GM21381 (cell line): ENCODE measurements around the gene CYP2A7.
"Not testable (repeated sequence)": the region's sequence is repeated elsewhere in the genome, so short reads cannot be mapped to it uniquely, and the experiment has no call there.

Experiments
- ATAC-seq: cut with Tn5 transposase; IDR thresholded peaks from one replicate; pipeline ENCODE4 v1.9.1; 2021; ENCODE audit warnings: mild to moderate bottlenecking, moderate library complexity; ENCODE audit not compliant: unreplicated experiment

Gene CYP2A7

GRCh38 chr19:40843653-40844052, 38.4 kb downstream of the CYP2A7 start:
- ATAC-seq = not testable (repeated sequence)

DNA sequence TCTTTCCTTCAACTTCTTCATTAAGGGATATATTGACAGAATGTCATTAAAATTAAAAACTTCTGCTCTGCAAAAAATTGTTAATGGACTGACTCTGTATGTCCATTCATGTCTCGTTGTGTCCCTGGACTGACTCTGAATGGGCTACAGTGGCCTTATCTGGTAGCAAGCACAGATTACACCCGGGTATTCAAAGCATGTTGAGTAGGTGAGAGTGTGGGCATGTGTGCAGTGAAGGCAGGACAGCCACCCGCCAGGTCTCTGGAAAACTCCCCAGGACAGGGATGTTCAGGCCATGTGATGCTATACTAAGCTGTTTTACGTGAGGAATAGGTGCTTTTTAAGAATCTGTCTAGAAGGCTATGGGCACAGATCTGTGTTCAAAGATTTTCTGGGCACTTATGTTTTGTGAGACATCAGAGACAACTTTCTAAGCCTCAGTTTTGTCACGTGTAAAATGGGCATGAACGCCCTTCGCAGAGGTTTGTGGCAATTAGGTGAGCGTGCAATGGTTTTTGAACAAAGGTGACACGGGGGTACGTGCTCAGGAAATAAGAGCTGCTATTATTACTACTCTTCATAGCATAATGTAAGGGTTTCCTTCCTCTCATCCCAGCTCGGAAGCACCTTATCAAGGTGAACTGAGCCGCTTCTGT, 38.9 kb downstream of the CYP2A7 start:
- ATAC-seq = not testable (repeated sequence)

DNA sequence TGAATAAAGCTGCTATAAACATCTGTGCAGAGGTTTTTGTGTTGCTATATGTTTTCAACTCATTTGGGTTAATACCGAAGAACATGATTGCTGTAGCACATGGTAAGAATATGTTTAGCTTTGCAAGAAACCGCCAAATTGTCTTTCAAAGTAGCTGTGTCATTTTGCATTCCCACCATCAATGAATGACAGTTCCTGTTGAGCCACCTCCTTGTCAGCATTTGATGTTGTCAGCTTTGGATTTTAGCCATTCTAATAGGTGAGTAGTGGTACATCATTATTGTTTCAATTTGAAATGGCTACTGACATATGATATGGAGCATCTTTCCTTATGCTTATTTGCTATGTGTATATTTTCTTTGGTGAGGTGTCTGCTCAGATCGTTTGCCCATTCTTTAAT, 40.0 kb downstream of the CYP2A7 start:
- ATAC-seq = not testable (repeated sequence)

- not testable (repeated sequence) for ATAC-seq
Observed at GRCh38 chr19:40838477-40838876, 43.6 kb downstream of the CYP2A7 start.

GRCh38 chr19:40836754-40837429, 45.1 kb downstream of the CYP2A7 start:
- ATAC-seq = no peak

GRCh38 chr19:40833728-40834533, 48.1 kb downstream of the CYP2A7 start:
- not testable (repeated sequence) for ATAC-seq

GRCh38 chr19:40832431-40832790, 49.6 kb downstream of the CYP2A7 start:
- not testable (repeated sequence) for ATAC-seq

DNA sequence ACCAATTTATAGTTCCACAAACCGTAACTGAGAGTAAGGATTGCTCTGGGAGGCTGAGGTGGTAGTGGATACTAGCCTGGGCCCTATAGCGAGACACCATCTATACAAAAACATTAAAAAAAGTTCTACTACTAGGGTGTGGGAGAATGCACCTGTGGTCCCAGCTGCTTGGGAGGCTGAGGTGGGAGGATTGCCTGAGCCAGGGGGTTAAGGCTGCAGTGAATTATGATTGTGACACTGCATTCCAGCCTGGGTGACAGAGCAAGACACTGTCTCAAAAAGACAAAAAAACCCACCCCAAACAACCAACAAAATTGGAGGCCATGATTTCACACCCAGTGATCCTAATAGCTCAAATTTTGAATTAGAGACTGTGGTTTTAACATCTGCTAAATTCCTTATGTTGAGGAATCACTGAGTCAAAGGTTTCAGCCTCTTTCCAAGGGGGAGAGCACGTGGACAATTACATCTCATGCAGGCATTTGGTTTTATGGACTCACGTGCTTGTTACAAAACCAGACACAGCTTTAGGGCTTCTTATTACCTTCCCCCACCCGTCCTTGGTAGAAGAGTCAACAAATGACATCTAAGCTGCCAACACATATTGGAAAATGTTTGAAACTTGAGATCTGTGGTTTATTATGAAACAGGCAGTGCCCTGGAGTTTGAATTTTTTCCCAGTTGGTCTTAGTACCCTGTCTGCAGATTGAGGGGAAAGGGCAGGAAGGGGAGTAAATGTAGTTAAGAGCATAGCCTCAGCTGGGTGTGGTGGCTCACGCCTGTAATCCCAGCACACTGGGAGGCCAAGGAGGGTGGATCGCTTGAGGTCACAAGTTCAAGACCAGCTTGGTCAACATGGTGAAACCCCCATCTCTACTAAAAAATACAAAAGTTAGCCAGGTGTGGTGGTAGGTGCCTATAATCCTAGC, 50.3 kb downstream of the CYP2A7 start:
- no peak for ATAC-seq

DNA sequence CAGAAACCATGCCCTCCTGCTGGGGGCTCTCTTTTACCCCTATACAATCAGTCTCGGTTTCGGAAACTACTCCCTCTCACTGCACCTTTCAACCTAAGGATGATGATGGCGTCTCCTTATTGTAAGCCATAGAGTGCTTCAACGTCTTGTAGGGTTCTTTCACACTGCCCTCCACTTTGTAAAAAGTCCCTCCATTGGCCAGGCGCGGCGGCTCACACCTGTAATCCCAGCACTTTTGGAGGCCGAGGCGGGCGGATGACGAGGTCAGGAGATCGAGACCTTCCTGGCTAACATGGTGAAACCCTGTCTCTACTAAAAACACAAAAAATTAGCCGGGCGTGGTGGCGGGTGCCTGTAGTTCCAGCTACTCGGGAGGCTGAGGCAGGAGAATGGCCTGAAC, 51.3 kb downstream of the CYP2A7 start:
- ATAC-seq = not testable (repeated sequence)

DNA sequence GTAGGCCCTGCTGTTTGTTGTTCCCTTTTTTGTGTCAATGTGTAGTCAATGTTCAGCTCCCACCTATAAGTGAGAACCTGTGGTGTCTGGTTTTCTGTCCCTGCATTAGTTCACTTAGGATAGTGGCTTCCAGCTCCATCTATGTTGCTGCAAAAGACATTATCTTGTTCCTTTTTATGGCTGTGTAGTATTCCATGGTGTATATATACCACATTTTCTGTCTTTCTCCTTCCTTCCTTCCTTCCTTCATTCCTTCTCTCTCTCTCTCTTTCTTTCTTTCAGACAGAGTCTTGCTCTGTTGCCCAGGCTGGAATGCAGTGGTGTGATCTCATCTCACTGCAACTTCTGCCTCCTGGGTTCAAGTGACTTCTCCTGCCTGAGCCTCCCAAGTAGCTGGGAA, 52.8 kb downstream of the CYP2A7 start:
- no peak for ATAC-seq

DNA sequence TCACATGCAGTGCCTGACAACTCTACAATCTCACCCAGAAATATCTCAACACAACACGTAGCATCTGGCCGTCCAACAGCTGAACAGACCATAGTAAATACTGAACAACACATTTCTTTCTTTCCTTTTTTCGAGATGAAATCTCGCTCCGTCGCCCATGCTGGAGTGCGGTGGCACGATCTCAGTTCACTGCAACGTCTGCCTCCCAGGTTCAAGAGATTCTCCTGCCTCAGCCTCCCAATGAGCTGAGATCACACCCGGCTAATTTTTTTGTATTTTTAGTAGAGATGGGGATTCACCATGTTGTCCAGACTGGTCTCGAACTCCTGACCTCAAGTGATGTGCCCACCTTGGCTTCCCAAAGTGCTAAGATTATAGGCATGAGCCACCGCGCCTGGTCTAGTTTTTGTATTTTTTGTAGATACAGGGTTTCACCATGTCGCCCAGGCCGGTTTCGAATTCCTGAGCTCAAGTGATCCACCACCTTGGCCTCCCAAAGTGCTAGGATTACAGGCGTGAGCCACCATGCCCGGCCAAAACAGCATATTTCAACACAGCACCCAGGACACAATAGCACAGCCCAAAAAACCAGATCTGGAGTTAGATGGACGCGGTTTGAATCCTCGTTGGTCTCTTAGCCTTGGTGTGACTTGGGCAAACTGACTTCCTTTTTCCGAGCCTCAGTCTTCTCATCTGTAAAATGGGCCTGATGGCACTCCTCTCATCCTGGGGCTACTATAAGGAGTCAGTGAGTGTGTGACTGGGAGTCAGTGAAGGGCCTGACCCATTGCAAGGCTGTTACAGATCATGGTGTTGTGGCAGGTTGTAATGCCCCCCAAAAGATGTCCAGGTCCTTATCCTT, 54.4 kb downstream of the CYP2A7 start:
- ATAC-seq = no peak

DNA sequence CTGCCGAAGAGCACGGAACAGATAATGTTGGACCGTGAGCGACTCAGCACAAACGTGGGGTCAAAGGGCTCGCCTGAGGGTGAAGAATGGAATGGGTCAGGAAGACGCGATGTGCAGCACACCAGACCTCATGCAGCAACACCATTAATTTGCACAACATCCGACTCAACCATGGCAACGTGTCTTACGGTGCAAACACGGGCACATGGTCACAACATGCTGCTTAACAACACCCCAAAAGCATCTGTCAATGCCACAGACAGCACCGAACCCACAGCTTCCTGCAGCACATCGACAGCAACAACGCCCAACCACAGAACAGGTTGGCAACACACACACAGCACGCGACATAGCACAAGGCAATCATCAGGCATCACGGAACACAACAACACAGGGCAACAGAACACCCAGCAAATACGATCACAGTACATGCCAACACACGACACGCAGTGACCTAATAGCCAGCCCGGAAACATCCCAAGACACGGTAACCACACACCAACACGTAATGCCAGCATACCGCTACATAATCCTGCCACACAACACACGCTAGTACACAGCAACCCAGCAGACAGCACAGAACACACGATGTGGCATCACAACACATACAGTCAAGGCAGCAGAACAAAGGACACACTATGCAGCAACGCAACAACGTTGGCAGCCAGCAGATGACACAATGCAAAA, 55.2 kb downstream of the CYP2A7 start:
- not testable (repeated sequence) for ATAC-seq

GRCh38 chr19:40826312-40826698, 55.7 kb downstream of the CYP2A7 start:
- not testable (repeated sequence) for ATAC-seq

- not testable (repeated sequence) for ATAC-seq
Observed at GRCh38 chr19:40825460-40826095, 56.5 kb downstream of the CYP2A7 start.
